HepG2 (cell line): ENCODE data around the gene NPHP4. TPM values are rescaled to one million over a fixed set of nuclear protein-coding genes. Genes with fewer than 3 reads are reported as not detected.

Source experiments
- CAMTA2 ChIP-seq: sonication (generic); formaldehyde crosslinking; IDR thresholded peaks from 2 replicates; pipeline ENCODE4 v1.4.0; 2020; ENCODE audit warnings: mild to moderate bottlenecking, missing genetic modification reagents, borderline replicate concordance
- CBX5 ChIP-seq: sonication (generic); formaldehyde crosslinking; IDR thresholded peaks from 2 replicates; pipeline ENCODE4 v1.4.0; 2020; ENCODE audit warnings: missing genetic modification reagents, borderline replicate concordance
- CCAR2 ChIP-seq: fragments of 200-400 bp; formaldehyde crosslinking; optimal IDR thresholded peaks from 2 replicates; pipeline ENCODE3; 2018; ENCODE audit warnings: low read depth, mild to moderate bottlenecking, low read length, moderate library complexity
- HOXA9 ChIP-seq: sonication (generic); formaldehyde crosslinking; IDR thresholded peaks from 2 replicates; pipeline ENCODE4 v1.8.1; 2022; ENCODE audit warnings: missing genetic modification reagents, mild to moderate bottlenecking, moderate library complexity, borderline replicate concordance
- KLF15 ChIP-seq: sonication (generic); formaldehyde crosslinking; IDR thresholded peaks from 2 replicates; pipeline ENCODE4 v1.8.1; 2023; ENCODE audit warnings: borderline replicate concordance, mild to moderate bottlenecking, inconsistent platforms, missing genetic modification reagents, mixed read lengths
- MBD4 ChIP-seq: IDR thresholded peaks from 2 replicates; pipeline ENCODE4 v1.6.1; 2012; ENCODE audit warnings: low read length, inconsistent platforms, borderline replicate concordance
- MXD4 ChIP-seq: IDR thresholded peaks from 2 replicates; pipeline ENCODE4 v1.6.1; 2016; ENCODE audit warnings: mild to moderate bottlenecking, missing biosample characterization, missing genetic modification reagents
- NAIF1 ChIP-seq: sonication (generic); formaldehyde crosslinking; IDR thresholded peaks from 2 replicates; pipeline ENCODE4 v1.5.0; 2020; ENCODE audit warnings: mild to moderate bottlenecking, missing genetic modification reagents, borderline replicate concordance
- NR2F2 ChIP-seq: IDR thresholded peaks from 2 replicates; pipeline ENCODE4 v1.6.1; 2012; ENCODE audit warnings: low read depth, inconsistent platforms, borderline replicate concordance
- PHF8 ChIP-seq: sonication (generic); formaldehyde crosslinking; IDR thresholded peaks from 2 replicates; pipeline ENCODE4 v1.5.0; 2020; ENCODE audit warnings: missing genetic modification reagents
- STAT6 ChIP-seq: sonication (generic); formaldehyde crosslinking; IDR thresholded peaks from 2 replicates; pipeline ENCODE4 v1.4.0; 2020; ENCODE audit warnings: missing genetic modification reagents, mild to moderate bottlenecking, borderline replicate concordance
- ZNF235 ChIP-seq: sonication (generic); formaldehyde crosslinking; IDR thresholded peaks from 2 replicates; pipeline ENCODE4 v1.8.1; 2023; ENCODE audit warnings: mild to moderate bottlenecking, missing genetic modification reagents, borderline replicate concordance
- ZNF550 ChIP-seq: sonication (generic); formaldehyde crosslinking; IDR thresholded peaks from 2 replicates; pipeline ENCODE4 v1.4.0; 2020; ENCODE audit warnings: mild to moderate bottlenecking, missing genetic modification reagents, borderline replicate concordance
- ZNF773 ChIP-seq: sonication (generic); formaldehyde crosslinking; IDR thresholded peaks from 2 replicates; pipeline ENCODE4 v1.4.0; 2020; ENCODE audit warnings: missing genetic modification reagents, borderline replicate concordance
- ZSCAN25 ChIP-seq: sonication (generic); formaldehyde crosslinking; IDR thresholded peaks from 2 replicates; pipeline ENCODE4 v1.8.0; 2022; ENCODE audit warnings: mild to moderate bottlenecking, missing genetic modification reagents
- polyA plus RNA-seq, 8 experiments: library from polyadenylated mRNA; depleted of rRNA in 3 of 8; stranded (reverse) in 7 of 8; unstranded in 1 of 8; fragments of >200 nt; fragmentation: Illumina TruSeq in 4 of 8; extraction: Trizol in 4 of 8; gene quantifications; 2 replicates each; pipeline versions ENCODE4 v1.2.1 to v1.2.3, GENCODE V29; 2011 to 2016; ENCODE audit warnings: low read depth in 4 of 8, missing spikeins in 1 of 8, mixed read lengths in 1 of 8; ENCODE audit not compliant: insufficient read depth in 1 of 8
- total RNA-seq, 5 experiments: library from RNA; depleted of rRNA; stranded (reverse); fragments of >200 nt; fragmentation: Illumina TruSeq; extraction: Trizol; gene quantifications; 2 replicates each; pipeline ENCODE4 v1.2.3, GENCODE V29; 2016; ENCODE audit warnings: low read depth in 1 of 5
- TF ChIP-seq, protein P1 (sequence below): sonication (generic); formaldehyde crosslinking; IDR thresholded peaks from 2 replicates; pipeline ENCODE4 v1.4.0; 2020; ENCODE audit warnings: missing genetic modification reagents
- TF ChIP-seq, protein P2 (sequence below): IDR thresholded peaks from 2 replicates; pipeline ENCODE4 v1.6.1; 2016; ENCODE audit warnings: mild to moderate bottlenecking, missing biosample characterization, missing genetic modification reagents
- TF ChIP-seq, protein P3 (sequence below): sonication (generic); formaldehyde crosslinking; IDR thresholded peaks from 2 replicates; pipeline ENCODE4 v1.4.0; 2020; ENCODE audit warnings: missing genetic modification reagents, borderline replicate concordance

NPHP4 gene
- total and polyA plus RNA-seq, 2 of the 13 experiments (the other 11 are each of a cell fraction or from before 2014, with no cell fraction given): 4.4 to 6.8 TPM

DNA sequence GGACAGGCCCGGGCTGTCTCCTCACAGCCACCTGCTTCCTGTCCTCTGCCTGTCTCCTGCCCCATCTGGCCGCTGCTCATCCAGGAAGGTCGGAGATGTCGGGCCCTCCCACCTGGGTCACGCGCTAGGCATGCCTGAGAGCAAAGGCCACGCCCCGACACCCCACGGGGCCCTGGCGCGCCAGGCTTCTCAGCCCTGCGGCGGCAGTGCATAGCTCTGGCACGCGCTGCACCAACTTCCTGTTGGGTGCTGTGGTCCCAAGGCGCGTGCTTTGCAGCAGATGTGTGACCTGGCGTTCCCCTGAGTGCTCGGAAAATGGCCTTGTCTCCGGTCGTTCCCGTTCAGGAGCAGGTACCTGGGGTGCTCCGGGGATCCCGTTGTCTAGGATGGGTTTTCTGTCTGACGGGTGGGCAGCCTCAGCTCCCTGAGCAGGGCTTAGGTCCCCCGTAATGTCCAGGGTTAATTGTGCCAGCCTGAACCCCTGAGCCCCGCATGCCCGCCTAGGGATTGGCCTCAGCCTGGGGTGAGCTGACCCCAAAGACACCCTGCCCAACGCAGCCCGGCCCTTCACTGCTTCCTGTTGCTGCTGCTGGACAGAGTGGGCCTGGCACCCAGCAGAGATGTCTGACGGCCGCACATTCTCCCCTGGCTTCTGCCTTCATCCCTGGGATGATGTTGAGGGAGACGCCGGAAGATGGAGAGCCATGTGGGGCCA is 34.0 kb upstream of the NPHP4 start (continued):
- TF ChIP-seq, protein P1, sequence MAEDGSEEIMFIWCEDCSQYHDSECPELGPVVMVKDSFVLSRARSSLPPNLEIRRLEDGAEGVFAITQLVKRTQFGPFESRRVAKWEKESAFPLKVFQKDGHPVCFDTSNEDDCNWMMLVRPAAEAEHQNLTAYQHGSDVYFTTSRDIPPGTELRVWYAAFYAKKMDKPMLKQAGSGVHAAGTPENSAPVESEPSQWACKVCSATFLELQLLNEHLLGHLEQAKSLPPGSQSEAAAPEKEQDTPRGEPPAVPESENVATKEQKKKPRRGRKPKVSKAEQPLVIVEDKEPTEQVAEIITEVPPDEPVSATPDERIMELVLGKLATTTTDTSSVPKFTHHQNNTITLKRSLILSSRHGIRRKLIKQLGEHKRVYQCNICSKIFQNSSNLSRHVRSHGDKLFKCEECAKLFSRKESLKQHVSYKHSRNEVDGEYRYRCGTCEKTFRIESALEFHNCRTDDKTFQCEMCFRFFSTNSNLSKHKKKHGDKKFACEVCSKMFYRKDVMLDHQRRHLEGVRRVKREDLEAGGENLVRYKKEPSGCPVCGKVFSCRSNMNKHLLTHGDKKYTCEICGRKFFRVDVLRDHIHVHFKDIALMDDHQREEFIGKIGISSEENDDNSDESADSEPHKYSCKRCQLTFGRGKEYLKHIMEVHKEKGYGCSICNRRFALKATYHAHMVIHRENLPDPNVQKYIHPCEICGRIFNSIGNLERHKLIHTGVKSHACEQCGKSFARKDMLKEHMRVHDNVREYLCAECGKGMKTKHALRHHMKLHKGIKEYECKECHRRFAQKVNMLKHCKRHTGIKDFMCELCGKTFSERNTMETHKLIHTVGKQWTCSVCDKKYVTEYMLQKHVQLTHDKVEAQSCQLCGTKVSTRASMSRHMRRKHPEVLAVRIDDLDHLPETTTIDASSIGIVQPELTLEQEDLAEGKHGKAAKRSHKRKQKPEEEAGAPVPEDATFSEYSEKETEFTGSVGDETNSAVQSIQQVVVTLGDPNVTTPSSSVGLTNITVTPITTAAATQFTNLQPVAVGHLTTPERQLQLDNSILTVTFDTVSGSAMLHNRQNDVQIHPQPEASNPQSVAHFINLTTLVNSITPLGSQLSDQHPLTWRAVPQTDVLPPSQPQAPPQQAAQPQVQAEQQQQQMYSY: no peak
- TF ChIP-seq NAIF1 (CRISPR knock-in tag) (peak; percentile 59; the same call in 1 of the 2 replicates), ZNF773 (CRISPR knock-in tag) (peak; percentile 75; the same call in 1 of the 2 replicates), HOXA9 (CRISPR knock-in tag) (no peak), MXD4 (peak; percentile 74), PHF8 (CRISPR knock-in tag) (peak; percentile 61; the same call in 1 of the 2 replicates), KLF15 (no peak), CAMTA2 (CRISPR knock-in tag) (no peak), ZSCAN25 (no peak), MBD4 (no peak), ZNF235 (CRISPR knock-in tag) (no peak), CCAR2 (no peak), STAT6 (CRISPR knock-in tag) (no peak), ZNF550 (CRISPR knock-in tag) (no peak), CBX5 (no peak), NR2F2 (no peak)
- TF ChIP-seq, protein P2, sequence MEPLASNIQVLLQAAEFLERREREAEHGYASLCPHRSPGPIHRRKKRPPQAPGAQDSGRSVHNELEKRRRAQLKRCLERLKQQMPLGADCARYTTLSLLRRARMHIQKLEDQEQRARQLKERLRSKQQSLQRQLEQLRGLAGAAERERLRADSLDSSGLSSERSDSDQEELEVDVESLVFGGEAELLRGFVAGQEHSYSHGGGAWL (CRISPR knock-in tag): no peak; the same call in 1 of the 2 replicates
- TF ChIP-seq, protein P3, sequence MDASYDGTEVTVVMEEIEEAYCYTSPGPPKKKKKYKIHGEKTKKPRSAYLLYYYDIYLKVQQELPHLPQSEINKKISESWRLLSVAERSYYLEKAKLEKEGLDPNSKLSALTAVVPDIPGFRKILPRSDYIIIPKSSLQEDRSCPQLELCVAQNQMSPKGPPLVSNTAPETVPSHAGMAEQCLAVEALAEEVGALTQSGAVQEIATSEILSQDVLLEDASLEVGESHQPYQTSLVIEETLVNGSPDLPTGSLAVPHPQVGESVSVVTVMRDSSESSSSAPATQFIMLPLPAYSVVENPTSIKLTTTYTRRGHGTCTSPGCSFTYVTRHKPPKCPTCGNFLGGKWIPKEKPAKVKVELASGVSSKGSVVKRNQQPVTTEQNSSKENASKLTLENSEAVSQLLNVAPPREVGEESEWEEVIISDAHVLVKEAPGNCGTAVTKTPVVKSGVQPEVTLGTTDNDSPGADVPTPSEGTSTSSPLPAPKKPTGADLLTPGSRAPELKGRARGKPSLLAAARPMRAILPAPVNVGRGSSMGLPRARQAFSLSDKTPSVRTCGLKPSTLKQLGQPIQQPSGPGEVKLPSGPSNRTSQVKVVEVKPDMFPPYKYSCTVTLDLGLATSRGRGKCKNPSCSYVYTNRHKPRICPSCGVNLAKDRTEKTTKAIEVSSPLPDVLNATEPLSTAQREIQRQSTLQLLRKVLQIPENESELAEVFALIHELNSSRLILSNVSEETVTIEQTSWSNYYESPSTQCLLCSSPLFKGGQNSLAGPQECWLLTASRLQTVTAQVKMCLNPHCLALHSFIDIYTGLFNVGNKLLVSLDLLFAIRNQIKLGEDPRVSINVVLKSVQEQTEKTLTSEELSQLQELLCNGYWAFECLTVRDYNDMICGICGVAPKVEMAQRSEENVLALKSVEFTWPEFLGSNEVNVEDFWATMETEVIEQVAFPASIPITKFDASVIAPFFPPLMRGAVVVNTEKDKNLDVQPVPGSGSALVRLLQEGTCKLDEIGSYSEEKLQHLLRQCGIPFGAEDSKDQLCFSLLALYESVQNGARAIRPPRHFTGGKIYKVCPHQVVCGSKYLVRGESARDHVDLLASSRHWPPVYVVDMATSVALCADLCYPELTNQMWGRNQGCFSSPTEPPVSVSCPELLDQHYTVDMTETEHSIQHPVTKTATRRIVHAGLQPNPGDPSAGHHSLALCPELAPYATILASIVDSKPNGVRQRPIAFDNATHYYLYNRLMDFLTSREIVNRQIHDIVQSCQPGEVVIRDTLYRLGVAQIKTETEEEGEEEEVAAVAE: 0 out of 2 replicates have a peak, but pooled peaks have one; percentile 59
